Measurements from ENCODE around the gene IFI27L2. TPM values are rescaled to one million over a fixed set of nuclear protein-coding genes. Genes with fewer than 3 reads are reported as not detected.

Gene IFI27L2
- total and polyA plus RNA-seq, 4 donors: 1.7 to 7.2 (median 6.1) TPM

DNA sequence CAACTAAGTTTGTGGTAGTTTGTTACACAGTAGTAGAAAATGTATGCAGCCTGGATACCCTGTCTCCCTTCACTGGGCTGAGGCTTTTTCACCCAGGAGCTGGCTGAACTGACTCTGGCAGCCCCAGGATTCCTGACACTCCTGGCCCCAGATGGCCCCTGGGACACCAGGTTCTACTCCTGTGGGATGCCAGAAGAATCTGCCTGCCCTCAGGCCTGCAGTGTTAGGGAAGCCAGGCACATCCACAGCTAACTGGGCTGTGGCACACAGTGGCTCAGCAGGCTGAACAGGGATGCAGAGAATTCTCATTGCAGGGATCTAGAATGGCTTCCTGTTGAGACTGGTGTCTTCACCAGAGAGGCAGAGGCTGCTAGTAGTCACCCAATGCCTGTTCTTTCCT, 10.3 kb downstream of the IFI27L2 start:
- no peak for DNase-seq (ENCODE audit: low spot score)
- TF ChIP-seq GABPA (IDR thresholded peaks at IDR 0.05 in 1 of 2, conservative IDR thresholded peaks at IDR 0.05 in 1 of 2): no peak
- no peak for TF ChIP-seq YY1 (IDR thresholded peaks at IDR 0.05)
- TF ChIP-seq TAF1 (conservative IDR thresholded peaks at IDR 0.05): no peak
- TF ChIP-seq NR2F2 (IDR thresholded peaks at IDR 0.05): no peak
- TF ChIP-seq SP1 (IDR thresholded peaks at IDR 0.05): no peak
- TF ChIP-seq HNF4G (IDR thresholded peaks at IDR 0.05): no peak
- no peak for TF ChIP-seq EGR1 (IDR thresholded peaks at IDR 0.05; ENCODE audit: low read depth in 2 of 2)
- no peak for TF ChIP-seq RXRA (IDR thresholded peaks at IDR 0.05)
- no peak for TF ChIP-seq FOXA2 (IDR thresholded peaks at IDR 0.05)
- no peak for TF ChIP-seq JUND (IDR thresholded peaks at IDR 0.05)
- TF ChIP-seq REST (IDR thresholded peaks at IDR 0.05): no peak
- TF ChIP-seq, protein P1, sequence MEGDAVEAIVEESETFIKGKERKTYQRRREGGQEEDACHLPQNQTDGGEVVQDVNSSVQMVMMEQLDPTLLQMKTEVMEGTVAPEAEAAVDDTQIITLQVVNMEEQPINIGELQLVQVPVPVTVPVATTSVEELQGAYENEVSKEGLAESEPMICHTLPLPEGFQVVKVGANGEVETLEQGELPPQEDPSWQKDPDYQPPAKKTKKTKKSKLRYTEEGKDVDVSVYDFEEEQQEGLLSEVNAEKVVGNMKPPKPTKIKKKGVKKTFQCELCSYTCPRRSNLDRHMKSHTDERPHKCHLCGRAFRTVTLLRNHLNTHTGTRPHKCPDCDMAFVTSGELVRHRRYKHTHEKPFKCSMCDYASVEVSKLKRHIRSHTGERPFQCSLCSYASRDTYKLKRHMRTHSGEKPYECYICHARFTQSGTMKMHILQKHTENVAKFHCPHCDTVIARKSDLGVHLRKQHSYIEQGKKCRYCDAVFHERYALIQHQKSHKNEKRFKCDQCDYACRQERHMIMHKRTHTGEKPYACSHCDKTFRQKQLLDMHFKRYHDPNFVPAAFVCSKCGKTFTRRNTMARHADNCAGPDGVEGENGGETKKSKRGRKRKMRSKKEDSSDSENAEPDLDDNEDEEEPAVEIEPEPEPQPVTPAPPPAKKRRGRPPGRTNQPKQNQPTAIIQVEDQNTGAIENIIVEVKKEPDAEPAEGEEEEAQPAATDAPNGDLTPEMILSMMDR (IDR thresholded peaks at IDR 0.05; ENCODE audit: low read depth, low read length, missing input control): no peak
- no peak for TF ChIP-seq ZBTB33 (IDR thresholded peaks at IDR 0.05)
- no peak for TF ChIP-seq MAX (IDR thresholded peaks at IDR 0.05)
- TF ChIP-seq FOXA1 (IDR thresholded peaks at IDR 0.05): no peak
- Histone ChIP-seq H3K9me3 (ENCODE audit: control insufficient read depth in 4 of 4, low read length in 3 of 4) (peaks cover 0 to 5% (median 0%) of the 10 kb centered on the region in 4 donors), H3K36me3 (ENCODE audit: control insufficient read depth in 4 of 4, insufficient read depth in 3 of 4, low read depth in 1 of 4, low read length in 3 of 4) (no peaks in the 10 kb centered on the region), H3K9ac (ENCODE audit: low read depth in 1 of 2, low read length in 2 of 2) (no peak overlapping the region), H3K4me3 (ENCODE audit: low read depth in 1 of 3, low read length in 3 of 3) (no peak overlapping the region), H3K27ac (ENCODE audit: low read depth in 1 of 2, low read length in 2 of 2) (no peak overlapping the region), H3K27me3 (ENCODE audit: control insufficient read depth in 4 of 4, insufficient read depth in 4 of 4, low read length in 3 of 4) (no peaks in the 10 kb centered on the region), H3K4me1 (ENCODE audit: control insufficient read depth in 4 of 4, insufficient read depth in 4 of 4, low read length in 3 of 4) (no peaks in the 10 kb centered on the region)

DNA sequence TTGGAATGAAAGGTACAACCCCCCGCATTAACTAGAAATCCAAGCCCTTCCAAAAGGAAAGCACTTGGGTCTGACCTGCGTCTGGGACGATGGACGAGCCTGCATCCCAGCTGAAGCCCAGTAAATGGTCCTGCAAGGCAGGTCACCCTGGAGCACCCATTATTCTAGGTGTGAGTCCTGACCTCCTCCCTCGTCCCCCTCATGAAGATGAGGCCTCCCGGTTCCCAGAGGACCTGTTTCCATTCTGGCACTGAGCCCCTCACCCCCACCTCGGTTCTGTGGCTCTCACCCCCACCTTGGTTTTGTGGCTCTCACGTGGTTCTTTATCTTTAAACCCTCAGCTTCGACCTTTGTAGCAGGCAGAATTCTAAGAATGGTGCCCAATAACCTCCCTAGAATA, 11.5 kb downstream of the IFI27L2 start:
- Histone ChIP-seq H3K4me3 (ENCODE audit: low read depth in 1 of 3, low read length in 3 of 3) (no peak overlapping the region), H3K9me3 (ENCODE audit: control insufficient read depth in 4 of 4, low read length in 3 of 4) (peaks cover 0 to 5% (median 0%) of the 10 kb centered on the region in 4 donors), H3K36me3 (ENCODE audit: control insufficient read depth in 4 of 4, insufficient read depth in 3 of 4, low read depth in 1 of 4, low read length in 3 of 4) (no peaks in the 10 kb centered on the region), H3K27me3 (ENCODE audit: control insufficient read depth in 4 of 4, insufficient read depth in 4 of 4, low read length in 3 of 4) (no peaks in the 10 kb centered on the region), H3K4me1 (ENCODE audit: control insufficient read depth in 4 of 4, insufficient read depth in 4 of 4, low read length in 3 of 4) (peaks cover 0 to 5% (median 2%) of the 10 kb centered on the region in 4 donors), H3K9ac (ENCODE audit: low read depth in 1 of 2, low read length in 2 of 2) (no peak overlapping the region), H3K27ac (ENCODE audit: low read depth in 1 of 2, low read length in 2 of 2) (no peak overlapping the region)
- DNase-seq (ENCODE audit: low spot score): no peak
- 80% methylated on average over 9 of the region's 9 CpGs for WGBS
- TF ChIP-seq NR2F2 (IDR thresholded peaks at IDR 0.05): no peak
- TF ChIP-seq ZBTB33 (IDR thresholded peaks at IDR 0.05): no peak
- TF ChIP-seq FOXA2 (IDR thresholded peaks at IDR 0.05): no peak
- no peak for TF ChIP-seq YY1 (IDR thresholded peaks at IDR 0.05)
- no peak for TF ChIP-seq SP1 (IDR thresholded peaks at IDR 0.05)
- TF ChIP-seq, protein P1 (IDR thresholded peaks at IDR 0.05; ENCODE audit: low read depth, low read length, missing input control): no peak
- no peak for TF ChIP-seq JUND (IDR thresholded peaks at IDR 0.05)
- TF ChIP-seq EGR1 (IDR thresholded peaks at IDR 0.05; ENCODE audit: low read depth in 2 of 2): no peak
- TF ChIP-seq, protein P2, sequence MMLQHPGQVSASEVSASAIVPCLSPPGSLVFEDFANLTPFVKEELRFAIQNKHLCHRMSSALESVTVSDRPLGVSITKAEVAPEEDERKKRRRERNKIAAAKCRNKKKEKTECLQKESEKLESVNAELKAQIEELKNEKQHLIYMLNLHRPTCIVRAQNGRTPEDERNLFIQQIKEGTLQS (IDR thresholded peaks at IDR 0.05): no peak
- TF ChIP-seq RAD21 (IDR thresholded peaks at IDR 0.05): no peak
- no peak for TF ChIP-seq HNF4G (IDR thresholded peaks at IDR 0.05)
- no peak for TF ChIP-seq HNF4A (conservative IDR thresholded peaks at IDR 0.05)
- no peak for TF ChIP-seq RXRA (IDR thresholded peaks at IDR 0.05)
- TF ChIP-seq TAF1 (conservative IDR thresholded peaks at IDR 0.05): no peak
- TF ChIP-seq FOXA1 (IDR thresholded peaks at IDR 0.05): no peak
- TF ChIP-seq MAX (IDR thresholded peaks at IDR 0.05): no peak
